HG03139 (cell line): ENCODE measurements around the gene FOXL3.

ENCODE experiments used
- ATAC-seq: cut with Tn5 transposase; IDR thresholded peaks from one replicate; pipeline ENCODE4 v1.9.1; 2021; ENCODE audit not compliant: unreplicated experiment

The FOXL3 gene

GRCh38 chr7:300546-301290 is 10.7 kb downstream of the FOXL3 start:
- ATAC-seq: no peak

- ATAC-seq: no peak
Observed at GRCh38 chr7:301291-302053, 11.5 kb downstream of the FOXL3 start.

- ATAC-seq: no peak
Observed at GRCh38 chr7:302054-302992, 12.4 kb downstream of the FOXL3 start.

- ATAC-seq: no peak
Observed at GRCh38 chr7:303425-303824, 13.5 kb downstream of the FOXL3 start.

- no peak for ATAC-seq
Observed at GRCh38 chr7:303884-304573, 14.1 kb downstream of the FOXL3 start.

GRCh38 chr7:304574-305409 is 14.8 kb downstream of the FOXL3 start:
- no peak for ATAC-seq

GRCh38 chr7:305410-306151 is 15.6 kb downstream of the FOXL3 start:
- ATAC-seq: no peak

GRCh38 chr7:307970-308369 is 18.0 kb downstream of the FOXL3 start:
- ATAC-seq: no peak

GRCh38 chr7:309586-310228 is 19.7 kb downstream of the FOXL3 start:
- ATAC-seq: no peak

- no peak for ATAC-seq
Observed at GRCh38 chr7:311131-311680, 21.2 kb downstream of the FOXL3 start.

- ATAC-seq: no peak
Observed at GRCh38 chr7:311796-312195, 21.8 kb downstream of the FOXL3 start.

GRCh38 chr7:312424-312823 is 22.5 kb downstream of the FOXL3 start:
- ATAC-seq: no peak

- ATAC-seq: no peak
Observed at GRCh38 chr7:314853-315252, 24.9 kb downstream of the FOXL3 start.

GRCh38 chr7:315516-316265 is 25.7 kb downstream of the FOXL3 start:
- ATAC-seq: no peak

GRCh38 chr7:317643-318405 is 27.9 kb downstream of the FOXL3 start:
- ATAC-seq: no peak

- ATAC-seq: no peak
Observed at GRCh38 chr7:318476-318875, 28.5 kb downstream of the FOXL3 start.
